HG03565 (cell line): ENCODE results near the gene PNP.
"Not testable (repeated sequence)": the region's sequence is repeated elsewhere in the genome, so short reads cannot be mapped to it uniquely, and the experiment has no call there.

Source experiments
- ATAC-seq: cut with Tn5 transposase; IDR thresholded peaks from one replicate; pipeline ENCODE4 v1.9.1; 2021; ENCODE audit warnings: mild to moderate bottlenecking, moderate library complexity; ENCODE audit not compliant: unreplicated experiment

PNP gene

DNA sequence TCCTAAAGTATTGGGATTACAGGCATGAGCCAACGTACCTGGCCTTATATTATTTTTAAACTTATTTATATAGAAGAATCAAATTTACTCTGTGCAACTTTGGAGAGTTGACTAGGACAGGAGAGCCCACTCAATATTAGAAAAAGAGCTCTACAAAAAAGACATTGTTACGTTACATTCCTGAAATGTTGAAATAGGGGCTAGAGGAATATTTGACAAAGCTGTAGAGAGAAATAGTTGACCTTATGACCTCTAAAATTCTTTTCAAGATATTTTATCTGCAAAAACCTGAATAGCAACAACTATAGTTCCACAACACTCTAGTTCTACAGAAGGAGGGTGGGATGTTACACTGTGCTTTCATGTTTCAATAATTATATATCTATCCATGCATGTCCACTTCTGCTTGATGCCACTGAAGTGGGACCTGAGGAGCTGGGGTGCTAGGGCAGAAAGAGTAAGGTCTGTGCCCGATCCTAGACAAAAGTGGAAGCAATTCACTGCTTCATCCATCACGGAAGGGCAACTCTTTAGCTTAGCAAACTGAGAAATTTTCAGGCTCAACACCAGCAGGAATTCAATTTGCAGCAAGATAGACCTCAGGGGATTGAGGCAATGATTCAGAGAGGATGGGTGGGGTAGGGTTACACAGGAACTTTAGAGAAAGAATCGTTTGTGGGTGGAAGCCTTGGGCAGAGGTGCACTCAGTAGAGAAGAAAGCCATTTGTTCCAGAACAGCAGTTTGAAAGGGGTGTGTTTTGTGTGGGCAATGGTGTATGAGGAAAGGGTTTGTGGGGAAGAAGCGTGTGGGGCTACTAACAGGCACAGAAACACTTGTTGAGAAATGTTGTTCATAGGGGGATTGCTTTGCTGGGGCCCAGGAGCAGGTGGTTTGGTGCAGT is 20.1 kb downstream of the PNP start:
- ATAC-seq: no peak

DNA sequence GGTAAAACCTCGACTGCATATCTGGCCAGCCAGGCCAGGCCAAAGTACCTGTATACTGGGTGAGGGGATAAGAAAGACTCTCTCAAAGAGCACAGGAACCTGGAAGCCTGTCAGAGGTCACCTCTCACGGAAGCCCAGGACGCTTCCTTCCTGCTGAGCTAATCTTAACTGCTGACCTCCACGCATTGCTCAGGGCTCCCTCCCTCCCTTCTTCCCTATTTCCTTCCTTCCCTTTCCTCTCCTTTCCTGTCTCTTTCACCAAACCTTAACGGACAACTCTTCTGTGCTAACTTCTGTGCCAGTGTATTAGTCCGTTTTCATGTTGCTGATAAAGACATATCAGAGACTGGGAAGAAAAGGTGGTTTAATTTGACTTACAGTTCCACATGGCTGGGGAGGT is 21.4 kb downstream of the PNP start:
- no peak for ATAC-seq

DNA sequence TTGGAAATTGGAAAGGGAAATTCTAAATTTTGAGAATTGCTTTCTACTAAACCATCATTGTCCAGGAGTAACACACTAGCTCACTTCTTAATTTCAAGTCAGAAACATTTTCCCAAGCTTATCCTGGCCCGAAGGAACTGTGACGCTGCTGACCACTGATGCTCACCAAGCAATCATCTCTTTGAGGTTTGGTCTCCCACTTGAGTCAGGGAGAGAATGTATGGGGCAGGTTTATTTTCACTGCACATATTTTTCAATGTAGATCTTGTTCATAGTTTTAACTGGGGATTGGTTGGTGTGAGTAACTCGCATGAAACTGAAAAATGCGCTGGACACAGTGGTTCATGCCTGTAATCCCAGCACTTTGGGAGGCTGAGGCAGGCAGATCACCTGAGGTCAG is 23.3 kb downstream of the PNP start:
- ATAC-seq: no peak

DNA sequence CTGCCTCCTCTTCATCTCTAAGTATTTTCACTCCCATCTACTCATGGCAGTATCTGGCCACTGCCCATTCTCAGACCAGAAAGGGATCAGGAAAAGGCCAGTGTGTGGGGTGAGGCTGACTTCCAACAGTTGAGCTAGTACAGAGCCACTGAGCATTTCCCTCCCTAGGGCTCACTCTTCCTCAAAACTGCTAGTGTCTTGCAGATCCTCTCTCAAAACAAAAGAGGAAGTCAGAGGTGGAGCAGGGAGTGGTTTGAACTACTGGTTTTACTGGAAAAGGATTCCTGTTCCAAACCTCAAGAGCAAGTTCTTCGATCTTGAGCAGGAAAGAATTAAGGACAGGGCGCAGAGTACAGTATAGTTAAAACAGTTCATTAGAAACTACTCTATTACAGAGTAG is 24.4 kb downstream of the PNP start:
- ATAC-seq: no peak

DNA sequence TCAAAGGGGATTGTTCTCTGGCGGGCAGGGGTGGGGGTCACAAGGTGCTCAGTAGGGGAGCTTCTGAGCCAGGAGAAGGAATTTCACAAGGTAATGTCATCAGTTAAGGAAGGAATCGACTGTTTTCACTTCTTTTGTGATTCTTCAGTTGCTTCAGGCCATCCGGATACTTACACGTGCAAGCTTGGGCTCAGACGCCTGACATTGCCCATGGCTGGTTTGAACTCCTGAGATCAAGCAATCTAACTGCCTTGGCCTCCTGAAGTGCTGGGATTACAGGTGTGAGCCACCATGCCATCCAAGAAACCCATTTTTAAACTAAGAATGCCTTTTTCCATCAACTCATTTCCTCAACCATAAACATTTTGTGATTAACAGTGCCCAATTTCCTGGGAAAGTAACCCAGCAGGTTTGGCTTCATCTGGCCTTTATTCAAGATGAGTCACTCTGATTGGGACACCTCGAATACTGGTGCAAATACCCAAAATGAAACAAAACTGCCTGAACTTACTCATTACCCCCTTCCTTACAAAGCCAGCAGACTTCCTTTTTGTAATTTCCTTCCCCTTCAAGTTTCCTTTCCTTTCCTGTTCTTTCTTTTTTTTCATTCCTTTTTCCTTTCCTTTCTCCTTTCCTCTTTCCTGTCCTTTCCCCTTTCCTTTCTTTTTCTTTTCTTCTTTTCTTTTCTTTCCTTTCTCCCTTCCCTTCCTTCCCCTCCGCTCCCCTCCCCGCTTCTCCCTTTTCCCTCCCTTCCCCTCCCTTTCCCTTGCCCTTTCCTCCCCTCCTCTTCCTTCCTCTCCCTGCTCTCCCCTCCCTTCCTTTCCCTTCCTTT is 25.9 kb downstream of the PNP start:
- no peak for ATAC-seq

DNA sequence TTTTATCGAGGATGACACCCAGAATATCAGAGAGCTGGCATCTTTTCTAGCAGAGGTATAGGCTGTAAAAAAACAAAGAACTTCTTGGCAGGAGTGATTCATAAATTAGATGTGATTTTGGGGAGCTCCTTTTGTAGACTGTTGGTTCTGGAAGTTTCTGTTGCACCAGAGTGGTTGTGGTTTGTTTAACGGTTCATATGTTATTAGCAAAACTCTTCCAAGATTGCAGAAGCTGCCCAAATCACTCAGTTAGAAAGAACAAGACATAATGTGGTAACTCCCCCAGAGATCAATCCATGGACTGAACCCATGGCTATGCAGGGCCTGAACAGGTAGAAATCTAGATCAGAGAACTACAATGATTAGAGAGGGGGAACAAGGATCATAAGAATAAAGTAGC is 29.4 kb downstream of the PNP start:
- ATAC-seq: no peak

DNA sequence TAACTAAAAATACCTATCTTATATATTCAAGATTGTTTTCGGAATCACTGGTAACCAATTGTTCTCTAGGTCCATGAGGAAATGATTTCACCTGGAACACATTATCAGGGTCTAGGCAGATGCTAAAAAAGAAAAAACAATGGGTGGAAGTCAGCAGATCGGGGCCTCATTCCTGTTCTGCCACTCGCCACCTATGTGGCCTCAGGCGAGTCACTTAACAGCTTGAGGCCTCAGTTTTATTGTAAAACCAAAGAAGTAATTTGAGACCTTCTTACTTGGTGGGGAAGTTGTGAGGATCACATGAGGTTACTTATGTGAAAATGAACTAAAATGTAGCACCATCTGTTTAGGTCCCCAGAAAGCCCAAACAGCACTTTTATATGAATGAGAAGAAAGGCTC is 29.9 kb downstream of the PNP start:
- ATAC-seq: no peak

DNA sequence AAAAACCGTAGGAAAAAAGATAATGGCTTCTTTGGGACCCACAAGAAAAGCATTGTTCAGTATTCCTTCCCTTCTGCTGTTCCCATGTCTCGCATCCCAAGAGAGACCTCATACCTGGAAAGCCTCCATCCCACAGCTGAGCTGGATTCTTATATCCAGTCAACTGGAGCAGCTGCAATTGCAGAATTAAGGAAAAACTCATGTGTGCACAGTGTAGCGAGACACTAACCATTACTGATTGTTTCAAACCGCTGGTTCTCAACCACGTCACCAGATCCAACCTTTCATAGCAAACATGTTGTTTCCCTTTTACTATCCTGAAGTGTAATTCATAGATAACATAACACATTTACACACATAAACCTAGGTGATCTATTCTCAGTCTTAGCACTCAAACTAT is 30.7 kb downstream of the PNP start:
- ATAC-seq: no peak

DNA sequence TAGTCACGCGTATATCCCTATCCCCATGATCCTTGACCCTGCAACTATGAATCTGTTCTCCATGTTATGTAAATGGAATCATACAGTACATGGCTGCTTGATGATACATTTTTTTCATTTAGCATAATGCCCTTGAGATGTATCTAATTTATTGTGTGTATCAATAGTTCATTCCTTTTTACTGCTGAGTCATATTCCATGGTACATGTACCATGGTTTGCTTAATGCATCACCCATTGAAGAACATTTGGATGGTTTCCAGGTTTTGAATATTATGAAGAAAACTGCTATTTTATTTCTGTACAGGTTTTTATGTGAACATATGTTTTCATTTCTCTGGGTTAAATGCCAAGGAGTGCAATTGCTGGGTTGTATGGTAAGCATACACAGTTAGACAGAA is 32.1 kb downstream of the PNP start:
- no peak for ATAC-seq

DNA sequence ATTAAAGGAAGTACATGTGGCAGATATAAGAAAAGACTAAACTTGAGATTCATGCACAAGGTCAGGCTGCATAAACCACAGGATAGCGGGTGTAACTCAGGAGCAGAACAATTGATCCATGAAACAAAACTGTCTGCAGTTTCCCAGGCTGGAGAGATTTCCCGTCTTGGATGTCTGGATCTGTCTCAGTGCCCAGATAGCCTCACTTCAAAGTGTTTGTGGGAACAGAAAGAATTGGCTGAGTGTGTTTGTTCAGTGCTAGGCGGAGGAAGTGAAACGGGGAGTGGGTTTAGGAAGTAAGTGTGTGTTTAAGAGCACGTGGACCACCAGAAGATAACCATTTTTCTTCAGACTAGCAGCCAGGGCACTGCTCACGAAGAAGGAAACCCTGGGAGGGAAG is 34.7 kb downstream of the PNP start:
- ATAC-seq: no peak

GRCh38 chr14:20506276-20506675 is 37.1 kb downstream of the PNP start:
- ATAC-seq: not testable (repeated sequence)

DNA sequence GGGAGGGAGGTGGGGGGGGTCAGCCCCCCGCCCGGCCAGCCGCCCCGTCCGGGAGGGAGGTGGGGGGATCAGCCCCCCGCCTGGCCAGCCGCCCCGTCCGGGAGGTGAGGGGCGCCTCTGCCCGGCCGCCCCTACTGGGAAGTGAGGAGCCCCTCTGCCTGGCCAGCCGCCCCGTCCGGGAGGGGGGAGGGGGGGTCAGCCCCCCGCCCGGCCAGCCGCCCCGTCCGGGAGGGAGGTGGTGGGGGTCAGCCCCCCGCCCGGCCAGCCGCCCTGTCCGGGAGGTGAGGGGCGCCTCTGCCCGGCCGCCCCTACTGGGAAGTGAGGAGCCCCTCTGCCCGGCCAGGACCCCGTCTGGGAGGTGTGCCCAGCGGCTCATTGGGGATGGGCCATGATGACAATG is 37.5 kb downstream of the PNP start:
- ATAC-seq: not testable (repeated sequence)

DNA sequence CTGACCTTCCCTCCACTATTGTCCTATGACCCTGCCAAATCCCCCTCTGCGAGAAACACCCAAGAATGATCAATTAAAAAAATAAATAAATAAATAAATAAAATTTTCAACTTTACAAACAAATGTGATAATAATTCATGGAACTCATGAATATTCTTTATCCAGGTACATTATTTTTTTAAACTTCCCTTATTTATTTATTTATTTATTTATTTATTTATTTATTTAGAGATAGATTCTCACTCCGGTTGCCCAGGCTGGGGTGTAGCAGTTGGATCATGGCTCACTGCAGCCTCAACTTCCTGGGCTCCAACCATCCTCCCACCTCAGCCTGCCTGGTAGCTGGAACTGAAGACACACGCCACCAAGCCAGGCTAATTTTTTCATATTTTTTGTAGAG is 38.3 kb downstream of the PNP start:
- not testable (repeated sequence) for ATAC-seq

- ATAC-seq: no peak
Measured at GRCh38 chr14:20508367-20508766, 39.2 kb downstream of the PNP start.

DNA sequence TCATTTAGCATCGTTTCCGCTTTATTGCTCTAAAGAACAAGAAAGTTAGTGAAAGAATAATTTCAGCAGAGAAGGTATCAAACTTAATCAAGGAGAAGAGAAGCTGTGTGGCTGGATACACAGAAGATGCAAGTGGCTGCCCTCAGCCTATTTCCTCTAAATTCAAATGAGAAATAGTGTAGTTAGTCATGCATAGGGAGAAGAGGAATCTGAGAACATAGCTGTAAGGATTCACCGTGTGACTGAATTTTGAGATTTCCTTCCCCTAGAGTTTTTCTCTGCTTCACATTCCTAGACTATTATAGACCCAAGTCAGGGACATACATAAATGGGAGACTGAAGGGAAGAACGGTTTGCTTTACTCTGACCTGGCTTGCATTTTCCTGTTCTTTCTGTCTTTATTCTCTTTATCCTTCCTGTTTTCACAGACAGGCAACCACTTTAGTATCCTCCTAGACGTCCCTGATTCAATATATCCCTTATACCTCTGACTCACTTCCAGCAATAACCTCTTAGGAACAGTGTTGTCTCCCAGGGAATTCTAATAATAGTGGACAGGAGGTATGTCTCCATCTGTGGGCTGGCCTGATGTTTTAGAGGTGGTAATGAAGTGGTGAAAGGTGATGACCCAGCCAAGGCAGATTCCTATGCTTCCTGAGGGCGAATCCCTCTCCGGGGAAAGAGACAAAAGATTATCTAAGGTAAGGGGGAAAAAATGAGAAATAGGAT is 43.1 kb downstream of the PNP start:
- ATAC-seq: no peak

DNA sequence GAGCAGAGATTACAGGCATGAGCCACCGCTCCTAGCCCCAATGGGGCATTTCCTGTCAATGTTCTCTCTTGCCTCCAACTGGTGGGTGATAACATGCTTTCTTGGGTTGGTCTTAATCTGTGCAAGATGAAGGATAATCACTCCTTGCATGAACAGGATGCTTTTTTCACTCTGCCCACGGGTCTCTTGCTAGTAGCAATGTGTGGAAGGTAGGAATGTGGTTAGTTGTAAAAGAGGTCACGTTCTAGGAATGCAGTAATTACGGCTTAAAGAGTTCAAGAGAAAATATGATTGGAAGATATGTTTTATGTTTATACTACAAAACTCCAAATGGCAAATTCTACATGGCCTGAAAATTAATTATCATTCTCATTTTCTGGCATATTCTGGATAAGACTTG is 46.6 kb downstream of the PNP start:
- no peak for ATAC-seq

DNA sequence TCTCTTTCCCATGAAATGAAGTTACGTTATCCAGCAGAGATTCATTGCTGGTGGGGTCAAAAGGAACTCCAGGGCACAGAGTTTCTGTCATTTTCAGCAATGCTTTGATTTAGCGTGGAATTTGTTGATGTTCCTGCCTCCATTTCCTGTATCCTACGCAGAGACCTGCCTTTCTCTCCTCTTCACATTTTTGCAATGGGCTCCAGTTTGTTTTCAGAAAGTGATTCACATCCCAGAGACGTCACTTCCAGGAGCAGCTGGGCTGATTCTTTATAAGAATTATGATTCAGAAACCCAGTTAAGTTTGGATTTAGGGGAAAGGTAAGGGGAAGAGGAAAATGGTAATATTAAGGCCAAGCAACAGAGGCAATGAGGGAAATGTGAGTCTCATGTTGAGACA is 47.7 kb downstream of the PNP start:
- ATAC-seq: no peak

DNA sequence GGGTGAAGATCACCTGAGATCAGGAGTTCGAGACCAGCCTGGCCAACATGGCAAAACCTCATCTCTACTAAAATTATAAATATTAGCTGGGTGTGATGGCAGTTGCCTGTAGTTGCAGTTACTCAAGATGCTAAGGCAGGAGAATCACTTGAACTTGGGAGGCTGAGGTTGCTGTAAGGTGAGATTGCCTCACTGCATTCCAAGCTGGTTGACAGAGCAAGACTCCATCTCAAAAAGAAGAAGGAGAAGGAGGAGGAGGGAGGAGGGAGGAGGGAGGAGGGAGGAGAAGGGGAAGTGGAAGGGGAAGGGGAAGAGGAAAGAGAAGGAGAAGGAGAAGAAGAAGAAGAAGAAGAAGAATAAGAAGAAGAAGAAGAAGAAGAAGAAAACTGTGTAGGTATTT is 53.1 kb downstream of the PNP start:
- no peak for ATAC-seq

DNA sequence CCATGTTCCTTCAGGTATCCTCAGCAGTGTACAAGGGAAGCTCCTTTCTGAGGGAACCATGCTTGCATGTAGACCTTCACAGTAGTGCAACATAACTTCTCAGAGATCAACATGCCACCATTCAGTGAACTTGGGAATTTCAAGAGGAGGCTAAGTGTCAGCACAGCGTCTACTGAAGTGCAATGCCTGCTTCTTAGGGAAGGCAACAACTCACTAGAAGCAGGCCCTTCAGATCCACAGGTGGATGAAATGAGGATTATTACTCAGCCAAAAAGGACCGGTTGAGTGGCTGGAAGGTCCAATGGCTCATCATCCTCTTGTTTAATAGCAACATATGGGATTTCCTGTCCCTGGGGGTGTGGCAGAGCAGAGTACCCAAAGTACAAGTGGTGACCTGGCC is 54.8 kb downstream of the PNP start:
- ATAC-seq: no peak
